MM.1S (cell line): Measurements from ENCODE around the gene NANOS3.

Experiments used
- EZH2 ChIP-seq: fragments of 300-600 bp; sonication (generic); optimal IDR thresholded peaks from 2 replicates; pipeline ENCODE3; 2017; ENCODE audit warnings: low read depth, mild to moderate bottlenecking, antibody characterized with exemption, low read length, mixed read lengths
- EZH2phosphoT487 ChIP-seq: fragments of 300-600 bp; sonication (generic); IDR thresholded peaks from 2 replicates; pipeline ENCODE4 v1.6.1; 2018; ENCODE audit warnings: antibody characterized with exemption, low read length
- TF ChIP-seq, protein P1 (sequence below): fragments of 300-600 bp; sonication (generic); IDR thresholded peaks from 2 replicates; pipeline ENCODE4 v1.5.1; 2016; ENCODE audit warnings: antibody characterized with exemption, low read length, mixed read lengths

DNA sequence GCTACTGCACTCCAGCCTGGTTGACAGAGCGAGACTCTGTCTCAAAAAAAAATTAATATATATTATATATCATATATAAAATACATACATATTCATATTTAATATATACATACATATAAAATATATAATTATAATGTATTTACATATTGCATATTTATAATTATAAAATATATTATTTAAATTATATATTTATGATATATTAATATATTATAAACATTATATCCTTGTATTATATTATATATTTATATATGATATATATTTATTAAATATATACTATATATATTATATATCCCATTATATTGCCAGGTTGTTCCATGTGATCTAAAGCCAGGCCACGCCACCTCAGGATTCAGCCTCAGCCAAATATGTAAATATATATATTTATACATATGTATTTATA, 19.3 kb downstream of the NANOS3 start:
- TF ChIP-seq, protein P1, sequence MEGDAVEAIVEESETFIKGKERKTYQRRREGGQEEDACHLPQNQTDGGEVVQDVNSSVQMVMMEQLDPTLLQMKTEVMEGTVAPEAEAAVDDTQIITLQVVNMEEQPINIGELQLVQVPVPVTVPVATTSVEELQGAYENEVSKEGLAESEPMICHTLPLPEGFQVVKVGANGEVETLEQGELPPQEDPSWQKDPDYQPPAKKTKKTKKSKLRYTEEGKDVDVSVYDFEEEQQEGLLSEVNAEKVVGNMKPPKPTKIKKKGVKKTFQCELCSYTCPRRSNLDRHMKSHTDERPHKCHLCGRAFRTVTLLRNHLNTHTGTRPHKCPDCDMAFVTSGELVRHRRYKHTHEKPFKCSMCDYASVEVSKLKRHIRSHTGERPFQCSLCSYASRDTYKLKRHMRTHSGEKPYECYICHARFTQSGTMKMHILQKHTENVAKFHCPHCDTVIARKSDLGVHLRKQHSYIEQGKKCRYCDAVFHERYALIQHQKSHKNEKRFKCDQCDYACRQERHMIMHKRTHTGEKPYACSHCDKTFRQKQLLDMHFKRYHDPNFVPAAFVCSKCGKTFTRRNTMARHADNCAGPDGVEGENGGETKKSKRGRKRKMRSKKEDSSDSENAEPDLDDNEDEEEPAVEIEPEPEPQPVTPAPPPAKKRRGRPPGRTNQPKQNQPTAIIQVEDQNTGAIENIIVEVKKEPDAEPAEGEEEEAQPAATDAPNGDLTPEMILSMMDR: no peak
- TF ChIP-seq EZH2phosphoT487 (no peak), EZH2 (no peak)
